WTC11 (cell line): ENCODE data around the gene RAC2. TPM values are rescaled to one million over a fixed set of nuclear protein-coding genes. Genes with fewer than 3 reads are reported as not detected.

Source experiments
- ATAC-seq: fragments of 200-7000 bp; cut with Tn5 transposase; 2 replicates; pipeline ENCODE4 v1.10.0; 2021; ENCODE audit warnings: mild to moderate bottlenecking, moderate library complexity
- CTCF ChIA-PET: fragments of 300-600 bp; sonication (Branson Sonifier 250); formaldehyde crosslinking; loops from one replicate; lab custom pipeline; 2021; ENCODE audit warnings: antibody characterized with exemption; lab: Charles Lee
- POLR2A ChIA-PET: fragments of 350-600 bp; sonication (Branson Sonifier 250); formaldehyde crosslinking; loops from one replicate; lab custom pipeline; 2021; ENCODE audit warnings: antibody characterized with exemption; lab: Charles Lee
- DNase-seq: peaks from one replicate; pipeline ENCODE4 v3.0.0; 2021; ENCODE audit warnings: low spot score
- H3K27ac Mint-ChIP-seq: 2 replicates; pipeline ENCODE4 v1.8.0; 2021; ENCODE audit warnings: mixed read lengths
- H3K27me3 Mint-ChIP-seq: 2 replicates; pipeline ENCODE4 v1.8.0; 2021; ENCODE audit warnings: low read depth, mild to moderate bottlenecking, moderate library complexity, mixed read lengths
- H3K36me3 Mint-ChIP-seq: 2 replicates; pipeline ENCODE4 v1.8.0; 2021; ENCODE audit warnings: mixed read lengths
- H3K4me1 Mint-ChIP-seq: 2 replicates; pipeline ENCODE4 v1.8.0; 2022; ENCODE audit warnings: mixed read lengths
- H3K4me3 Mint-ChIP-seq: 2 replicates; pipeline ENCODE4 v1.8.0; 2021; ENCODE audit warnings: mild to moderate bottlenecking, moderate library complexity, mixed read lengths
- H3K9me3 Mint-ChIP-seq: 2 replicates; pipeline ENCODE4 v1.8.0; 2021; ENCODE audit warnings: mixed read lengths
- ATF1 ChIP-seq: sonication (generic); formaldehyde crosslinking; IDR thresholded peaks from 2 replicates; pipeline ENCODE4 v1.8.1; 2023; ENCODE audit warnings: mild to moderate bottlenecking, moderate library complexity, missing genetic modification reagents
- EMX1 ChIP-seq: fragments of 250-450 bp; sonication (Bioruptor Pico); IDR thresholded peaks from 2 replicates; pipeline ENCODE4 v1.8.0; 2021; ENCODE audit warnings: mild to moderate bottlenecking
- FOXP1 ChIP-seq: sonication (generic); formaldehyde crosslinking; IDR thresholded peaks from 2 replicates; pipeline ENCODE4 v1.8.0; 2022; ENCODE audit warnings: missing genetic modification reagents, mild to moderate bottlenecking, moderate library complexity, borderline replicate concordance
- GTF2I ChIP-seq: fragments of 250-450 bp; sonication (Bioruptor Pico); conservative IDR thresholded peaks from 2 replicates; pipeline ENCODE4 v1.4.0; 2021; ENCODE audit warnings: mild to moderate bottlenecking
- JUN ChIP-seq: sonication (generic); formaldehyde crosslinking; IDR thresholded peaks from 2 replicates; pipeline ENCODE4 v1.8.0; 2023; ENCODE audit warnings: mild to moderate bottlenecking, missing genetic modification reagents
- MXD4 ChIP-seq: fragments of 250-450 bp; sonication (Bioruptor Pico); IDR thresholded peaks from 2 replicates; pipeline ENCODE4 v1.8.0; 2021; ENCODE audit warnings: mild to moderate bottlenecking, moderate library complexity, borderline replicate concordance
- NFATC4 ChIP-seq: fragments of 250-450 bp; sonication (Bioruptor Pico); IDR thresholded peaks from 2 replicates; pipeline ENCODE4 v1.9.0; 2021; ENCODE audit warnings: mild to moderate bottlenecking
- NFYB ChIP-seq: sonication (generic); formaldehyde crosslinking; conservative IDR thresholded peaks from 2 replicates; pipeline ENCODE4 v1.8.0; 2022; ENCODE audit warnings: low read depth, missing genetic modification reagents
- NR1H2 ChIP-seq: sonication (generic); formaldehyde crosslinking; IDR thresholded peaks from 2 replicates; pipeline ENCODE4 v1.9.0; 2021; ENCODE audit warnings: mild to moderate bottlenecking, moderate library complexity, missing genetic modification reagents
- ZNF232 ChIP-seq: sonication (generic); formaldehyde crosslinking; IDR thresholded peaks from 2 replicates; pipeline ENCODE4 v1.8.0; 2022; ENCODE audit warnings: mild to moderate bottlenecking, missing genetic modification reagents
- ZNF263 ChIP-seq: sonication (generic); formaldehyde crosslinking; IDR thresholded peaks from 2 replicates; pipeline ENCODE4 v1.8.1; 2022; ENCODE audit warnings: low read depth, mild to moderate bottlenecking, moderate library complexity, missing genetic modification reagents
- total RNA-seq: library from RNA; stranded (reverse); gene quantifications from 3 replicates; pipeline ENCODE4 v1.2.3, GENCODE V29; 2021
- TF ChIP-seq, protein P1 (sequence below): fragments of 250-450 bp; sonication (Bioruptor Pico); IDR thresholded peaks from 2 replicates; pipeline ENCODE4 v1.9.0; 2021; ENCODE audit warnings: moderate library complexity, mild to moderate bottlenecking, inconsistent platforms, borderline replicate concordance
- TF ChIP-seq, protein P2 (sequence below): sonication (generic); formaldehyde crosslinking; IDR thresholded peaks from 2 replicates; pipeline ENCODE4 v1.8.1; 2023; ENCODE audit warnings: mild to moderate bottlenecking, moderate library complexity, missing genetic modification reagents
- TF ChIP-seq, protein P3 (sequence below): sonication (generic); formaldehyde crosslinking; IDR thresholded peaks from 2 replicates; pipeline ENCODE4 v1.8.0; 2023; ENCODE audit warnings: missing genetic modification reagents
- TF ChIP-seq, protein P4 (sequence below): sonication (generic); formaldehyde crosslinking; IDR thresholded peaks from 2 replicates; pipeline ENCODE4 v1.8.0; 2022; ENCODE audit warnings: mild to moderate bottlenecking, missing genetic modification reagents

Gene RAC2
- total RNA-seq, 1 experiment from 2014 or later, result 3.6 TPM

DNA sequence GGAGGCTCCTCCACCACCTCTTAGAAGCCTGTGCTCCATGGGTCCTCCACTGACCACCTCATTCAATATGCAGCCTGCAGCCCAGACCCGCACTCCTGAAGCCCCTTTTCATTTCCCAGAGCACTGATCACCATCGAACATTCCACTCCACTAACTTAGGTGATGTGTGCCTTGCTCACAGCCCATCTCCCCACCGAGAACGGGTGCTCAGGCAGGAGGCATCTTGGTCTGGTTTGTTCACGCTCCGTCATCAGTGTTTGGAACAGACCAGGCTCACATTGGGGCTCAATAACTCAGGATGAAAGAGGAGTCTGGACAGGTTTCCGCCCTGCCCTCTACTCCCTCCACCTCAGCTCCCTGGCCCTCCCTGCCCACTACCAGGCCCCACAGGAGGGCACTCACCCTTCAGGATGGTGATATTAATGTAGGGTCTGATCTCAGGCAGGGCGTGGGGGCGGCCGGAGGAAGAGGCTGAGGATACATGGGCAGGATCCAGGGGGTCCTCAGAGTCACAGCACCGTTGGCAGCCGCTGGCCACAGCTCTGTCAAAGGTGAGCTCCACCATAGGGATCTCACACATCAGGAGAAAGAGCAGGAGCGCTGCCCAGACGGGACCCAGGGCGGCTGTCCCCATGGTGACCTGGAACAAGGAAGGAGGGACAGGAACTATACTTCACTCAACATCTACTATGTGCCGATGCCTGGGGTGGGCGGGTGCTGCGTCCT, 59.1 kb downstream of the RAC2 start:
- ATAC-seq, result no peak
- H3K4me1 Mint-ChIP-seq, result peaks cover 43% of the 10 kb centered on the region
- DNase-seq, result no peak
- H3K9me3 Mint-ChIP-seq, result no peaks in the 10 kb centered on the region
- no peaks in the 10 kb centered on the region; the same call in 1 of the 2 replicates for H3K27me3 Mint-ChIP-seq
- H3K4me3 Mint-ChIP-seq, result no peak overlapping the region
- ChIA-PET CTCF (interaction anchor here (0.6 to 4.2 kb wide), 2 partner anchors 13 to 15 kb away, joined by 3 to 23 read pairs; no protein-coding TSS in a partner anchor), POLR2A (no interaction called here)
- TF ChIP-seq, protein P1, sequence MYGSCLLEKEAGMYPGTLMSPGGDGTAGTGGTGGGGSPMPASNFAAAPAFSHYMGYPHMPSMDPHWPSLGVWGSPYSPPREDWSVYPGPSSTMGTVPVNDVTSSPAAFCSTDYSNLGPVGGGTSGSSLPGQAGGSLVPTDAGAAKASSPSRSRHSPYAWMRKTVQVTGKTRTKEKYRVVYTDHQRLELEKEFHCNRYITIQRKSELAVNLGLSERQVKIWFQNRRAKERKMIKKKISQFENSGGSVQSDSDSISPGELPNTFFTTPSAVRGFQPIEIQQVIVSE (CRISPR knock-in tag), result no peak
- TF ChIP-seq, protein P2, sequence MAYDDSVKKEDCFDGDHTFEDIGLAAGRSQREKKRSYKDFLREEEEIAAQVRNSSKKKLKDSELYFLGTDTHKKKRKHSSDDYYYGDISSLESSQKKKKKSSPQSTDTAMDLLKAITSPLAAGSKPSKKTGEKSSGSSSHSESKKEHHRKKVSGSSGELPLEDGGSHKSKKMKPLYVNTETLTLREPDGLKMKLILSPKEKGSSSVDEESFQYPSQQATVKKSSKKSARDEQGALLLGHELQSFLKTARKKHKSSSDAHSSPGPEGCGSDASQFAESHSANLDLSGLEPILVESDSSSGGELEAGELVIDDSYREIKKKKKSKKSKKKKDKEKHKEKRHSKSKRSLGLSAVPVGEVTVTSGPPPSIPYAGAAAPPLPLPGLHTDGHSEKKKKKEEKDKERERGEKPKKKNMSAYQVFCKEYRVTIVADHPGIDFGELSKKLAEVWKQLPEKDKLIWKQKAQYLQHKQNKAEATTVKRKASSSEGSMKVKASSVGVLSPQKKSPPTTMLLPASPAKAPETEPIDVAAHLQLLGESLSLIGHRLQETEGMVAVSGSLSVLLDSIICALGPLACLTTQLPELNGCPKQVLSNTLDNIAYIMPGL (CRISPR knock-in tag), result no peak
- no peak for TF ChIP-seq JUN (CRISPR knock-in tag)
- TF ChIP-seq FOXP1 (CRISPR knock-in tag), result no peak
- no peak overlapping the region for H3K27ac Mint-ChIP-seq
- H3K36me3 Mint-ChIP-seq, result no peaks in the 10 kb centered on the region; the same call in 1 of the 2 replicates

DNA sequence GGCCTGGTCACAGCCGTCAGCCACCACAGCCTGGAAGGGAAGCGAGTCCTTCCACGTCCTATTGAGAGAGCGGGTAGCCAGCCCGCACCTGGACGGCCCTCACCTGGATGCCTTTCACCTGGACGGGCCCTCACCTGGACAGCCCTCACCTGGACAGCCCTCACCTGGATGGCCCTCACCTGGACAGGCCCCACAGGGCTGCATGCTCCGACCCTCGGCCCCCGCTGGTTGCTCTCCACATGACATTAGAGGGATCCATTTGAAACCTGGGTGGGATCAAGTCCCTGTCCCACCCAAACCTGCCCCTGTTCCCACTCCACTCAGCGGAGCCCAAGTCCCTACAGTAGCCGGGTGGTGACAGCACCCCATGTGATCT, 59.7 kb downstream of the RAC2 start:
- ChIA-PET POLR2A (no interaction called here), CTCF (interaction anchor here (0.6 to 1.5 kb wide), 4 partner anchors 14 to 85 kb away, joined by 3 to 7 read pairs (median 4); no protein-coding TSS in a partner anchor)
- TF ChIP-seq NR1H2 (no peak), EMX1 (CRISPR knock-in tag) (no peak), NFYB (CRISPR knock-in tag) (no peak), ATF1 (CRISPR knock-in tag) (no peak), GTF2I (CRISPR knock-in tag) (no peak), JUN (CRISPR knock-in tag) (no peak), MXD4 (CRISPR knock-in tag) (no peak), ZNF263 (CRISPR knock-in tag) (no peak), NFATC4 (CRISPR knock-in tag) (no peak), ZNF232 (CRISPR knock-in tag) (no peak)
- TF ChIP-seq, protein P2 (CRISPR knock-in tag), result no peak
- TF ChIP-seq, protein P3, sequence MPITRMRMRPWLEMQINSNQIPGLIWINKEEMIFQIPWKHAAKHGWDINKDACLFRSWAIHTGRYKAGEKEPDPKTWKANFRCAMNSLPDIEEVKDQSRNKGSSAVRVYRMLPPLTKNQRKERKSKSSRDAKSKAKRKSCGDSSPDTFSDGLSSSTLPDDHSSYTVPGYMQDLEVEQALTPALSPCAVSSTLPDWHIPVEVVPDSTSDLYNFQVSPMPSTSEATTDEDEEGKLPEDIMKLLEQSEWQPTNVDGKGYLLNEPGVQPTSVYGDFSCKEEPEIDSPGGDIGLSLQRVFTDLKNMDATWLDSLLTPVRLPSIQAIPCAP (CRISPR knock-in tag), result no peak
- TF ChIP-seq, protein P4, sequence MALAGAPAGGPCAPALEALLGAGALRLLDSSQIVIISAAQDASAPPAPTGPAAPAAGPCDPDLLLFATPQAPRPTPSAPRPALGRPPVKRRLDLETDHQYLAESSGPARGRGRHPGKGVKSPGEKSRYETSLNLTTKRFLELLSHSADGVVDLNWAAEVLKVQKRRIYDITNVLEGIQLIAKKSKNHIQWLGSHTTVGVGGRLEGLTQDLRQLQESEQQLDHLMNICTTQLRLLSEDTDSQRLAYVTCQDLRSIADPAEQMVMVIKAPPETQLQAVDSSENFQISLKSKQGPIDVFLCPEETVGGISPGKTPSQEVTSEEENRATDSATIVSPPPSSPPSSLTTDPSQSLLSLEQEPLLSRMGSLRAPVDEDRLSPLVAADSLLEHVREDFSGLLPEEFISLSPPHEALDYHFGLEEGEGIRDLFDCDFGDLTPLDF, result no peak
- ATAC-seq, result no peak
- H3K27ac Mint-ChIP-seq, result no peak overlapping the region
- H3K4me3 Mint-ChIP-seq, result no peak overlapping the region
- no peak for DNase-seq
- no peaks in the 10 kb centered on the region; the same call in 1 of the 2 replicates for H3K27me3 Mint-ChIP-seq
- H3K4me1 Mint-ChIP-seq, result peaks cover 37% of the 10 kb centered on the region
- no peaks in the 10 kb centered on the region for H3K9me3 Mint-ChIP-seq
- no peaks in the 10 kb centered on the region for H3K36me3 Mint-ChIP-seq
